Muscle layer of duodenum (tissue), 2 donors: ENCODE results near the gene PKP2.

Source experiments
- H3K27ac ChIP-seq: one replicate; pipeline ENCODE4 v1.7.0; 2013; ENCODE audit warnings: mild to moderate bottlenecking, low read length
- H3K27me3 ChIP-seq: one replicate; pipeline ENCODE4 v1.7.0; 2013; ENCODE audit warnings: low read depth, mild to moderate bottlenecking, control low read depth, low read length
- H3K36me3 ChIP-seq, 2 donors: one replicate each; pipeline ENCODE4 v1.7.0; 2013; ENCODE audit warnings: low read length in 2 of 2, control low read depth in 1 of 2, mild to moderate bottlenecking in 1 of 2; ENCODE audit not compliant: insufficient read depth in 2 of 2, control insufficient read depth in 1 of 2
- H3K4me1 ChIP-seq, 2 donors: one replicate each; pipeline ENCODE4 v1.7.0; 2013; ENCODE audit warnings: low read length in 2 of 2, mild to moderate bottlenecking in 2 of 2, control low read depth in 1 of 2, moderate library complexity in 1 of 2; ENCODE audit not compliant: insufficient read depth in 2 of 2, control insufficient read depth in 1 of 2
- H3K4me3 ChIP-seq, 2 donors: one replicate each; pipeline ENCODE4 v1.7.0; 2013; ENCODE audit warnings: low read length in 2 of 2, low read depth in 1 of 2, mild to moderate bottlenecking in 1 of 2
- H3K9me3 ChIP-seq, 2 donors: one replicate each; pipeline ENCODE4 v1.7.0; 2013; ENCODE audit warnings: low read length in 2 of 2, control low read depth in 1 of 2, mild to moderate bottlenecking in 1 of 2; ENCODE audit not compliant: control insufficient read depth in 1 of 2
- donor health status: healthy.

Gene PKP2

GRCh38 chr12:32828120-32828519, 68.5 kb downstream of the PKP2 start:
- Histone ChIP-seq H3K27ac (no peak overlapping the region), H3K27me3 (no peaks in the 10 kb centered on the region), H3K36me3 (no peaks in the 10 kb centered on the region), H3K9me3 (no peaks in the 10 kb centered on the region), H3K4me1 (peaks cover 0 to 3% of the 10 kb centered on the region in 2 donors), H3K4me3 (no peak overlapping the region)

- H3K4me1 ChIP-seq, result peaks cover 0 to 3% of the 10 kb centered on the region in 2 donors
- H3K27ac ChIP-seq, result no peak overlapping the region
Observed at GRCh38 chr12:32826807-32827412, 69.7 kb downstream of the PKP2 start.

GRCh38 chr12:32824596-32824995, 72.0 kb downstream of the PKP2 start:
- peaks cover 0 to 7% of the 10 kb centered on the region in 2 donors for H3K36me3 ChIP-seq
- peaks cover 0 to 3% of the 10 kb centered on the region in 2 donors for H3K4me1 ChIP-seq
- no peaks in the 10 kb centered on the region for H3K27me3 ChIP-seq
- H3K4me3 ChIP-seq, result no peak overlapping the region
- H3K9me3 ChIP-seq, result no peaks in the 10 kb centered on the region
- H3K27ac ChIP-seq, result no peak overlapping the region

More at GRCh38 chr12:32826807-32827412, 69.7 kb downstream of the PKP2 start:
- H3K27me3 ChIP-seq, result no peaks in the 10 kb centered on the region
- peaks cover 0 to 1% of the 10 kb centered on the region in 2 donors for H3K36me3 ChIP-seq
- no peak overlapping the region for H3K4me3 ChIP-seq
- H3K9me3 ChIP-seq, result no peaks in the 10 kb centered on the region

GRCh38 chr12:32822344-32822743, 74.2 kb downstream of the PKP2 start:
- no peaks in the 10 kb centered on the region for H3K9me3 ChIP-seq
- H3K27ac ChIP-seq, result no peak overlapping the region
- H3K4me1 ChIP-seq, result peaks cover 0 to 3% of the 10 kb centered on the region in 2 donors
- no peaks in the 10 kb centered on the region for H3K27me3 ChIP-seq
- H3K36me3 ChIP-seq, result peaks cover 0 to 7% of the 10 kb centered on the region in 2 donors
- H3K4me3 ChIP-seq, result no peak overlapping the region

- Histone ChIP-seq H3K4me1 (no peaks in the 10 kb centered on the region), H3K27me3 (no peaks in the 10 kb centered on the region), H3K9me3 (no peaks in the 10 kb centered on the region), H3K4me3 (no peak overlapping the region), H3K27ac (no peak overlapping the region), H3K36me3 (peaks cover 0 to 7% of the 10 kb centered on the region in 2 donors)
Observed at GRCh38 chr12:32821710-32822109, 74.9 kb downstream of the PKP2 start.

- Histone ChIP-seq H3K9me3 (no peaks in the 10 kb centered on the region), H3K36me3 (peaks cover 0 to 7% of the 10 kb centered on the region in 2 donors), H3K27ac (no peak overlapping the region), H3K4me3 (no peak overlapping the region), H3K27me3 (no peaks in the 10 kb centered on the region), H3K4me1 (no peaks in the 10 kb centered on the region)
Observed at GRCh38 chr12:32821293-32821692, 75.3 kb downstream of the PKP2 start.

GRCh38 chr12:32820376-32820931, 76.1 kb downstream of the PKP2 start:
- Histone ChIP-seq H3K9me3 (no peaks in the 10 kb centered on the region), H3K4me3 (no peak overlapping the region), H3K4me1 (no peaks in the 10 kb centered on the region), H3K27me3 (no peaks in the 10 kb centered on the region), H3K27ac (no peak overlapping the region), H3K36me3 (peaks cover 0 to 7% of the 10 kb centered on the region in 2 donors)

- Histone ChIP-seq H3K4me1 (no peaks in the 10 kb centered on the region), H3K4me3 (no peak overlapping the region), H3K27ac (no peak overlapping the region), H3K9me3 (no peaks in the 10 kb centered on the region), H3K27me3 (no peaks in the 10 kb centered on the region), H3K36me3 (peaks cover 0 to 7% of the 10 kb centered on the region in 2 donors)
Observed at GRCh38 chr12:32819424-32819823, 77.2 kb downstream of the PKP2 start.

- no peaks in the 10 kb centered on the region for H3K4me1 ChIP-seq
- H3K4me3 ChIP-seq, result no peak overlapping the region
- H3K27ac ChIP-seq, result no peak overlapping the region
- no peaks in the 10 kb centered on the region for H3K27me3 ChIP-seq
- no peaks in the 10 kb centered on the region for H3K36me3 ChIP-seq
- H3K9me3 ChIP-seq, result no peaks in the 10 kb centered on the region
Observed at GRCh38 chr12:32811686-32812392, 84.7 kb downstream of the PKP2 start.

GRCh38 chr12:32809846-32810245, 86.7 kb downstream of the PKP2 start:
- Histone ChIP-seq H3K27ac (no peak overlapping the region), H3K27me3 (no peaks in the 10 kb centered on the region), H3K36me3 (no peaks in the 10 kb centered on the region), H3K9me3 (no peaks in the 10 kb centered on the region), H3K4me1 (no peaks in the 10 kb centered on the region), H3K4me3 (no peak overlapping the region)

GRCh38 chr12:32809196-32809595, 87.4 kb downstream of the PKP2 start:
- H3K27me3 ChIP-seq, result no peaks in the 10 kb centered on the region
- no peak overlapping the region for H3K4me3 ChIP-seq
- H3K4me1 ChIP-seq, result no peaks in the 10 kb centered on the region
- no peaks in the 10 kb centered on the region for H3K9me3 ChIP-seq
- no peak overlapping the region for H3K27ac ChIP-seq
- no peaks in the 10 kb centered on the region for H3K36me3 ChIP-seq
